Astrocyte of the cerebellum (primary cell): ENCODE measurements around the gene HSCB.
A peak's percentile ranks its signal among the peaks of the same experiment; 100 is the strongest.
"Not testable (repeated sequence)": the region's sequence is repeated elsewhere in the genome, so short reads cannot be mapped to it uniquely, and the experiment has no call there.

Experiments used
- DNase-seq: peaks from one replicate; pipeline ENCODE4 v3.0.0-alpha.2; 2011; ENCODE audit warnings: low read depth
- H3K4me3 ChIP-seq: 2 replicates; pipeline ENCODE4 v1.5.1; 2011; ENCODE audit warnings: mild to moderate bottlenecking, low read depth, low read length, moderate library complexity
- CTCF ChIP-seq: IDR thresholded peaks from 2 replicates; pipeline ENCODE4 v1.5.1; 2012; ENCODE audit warnings: low read length, low read depth, moderate library complexity, mild to moderate bottlenecking; ENCODE audit errors: missing control alignments
- in situ Hi-C: cut with HindIII; loops from 2 replicates; pipeline ENCODE4 v1.10.0; 2017; ENCODE audit warnings: low sequenced_read_pairs

Gene HSCB

GRCh38 chr22:28737701-28738100, 4.1 kb upstream of the HSCB start:
- TF ChIP-seq CTCF: no peak
- DNase-seq: no peak
- in situ Hi-C loops: no loop called here
- H3K4me3 ChIP-seq: no peak overlapping the region

GRCh38 chr22:28738876-28739275, 3.0 kb upstream of the HSCB start:
- DNase-seq, H3K4me3 ChIP-seq, in situ Hi-C loops: not testable (repeated sequence)

GRCh38 chr22:28741200-28741784, 547 bp upstream of the HSCB start:
- peak overlapping the region; percentile 94 for H3K4me3 ChIP-seq
- in situ Hi-C loops: no loop called here
- no peak for TF ChIP-seq CTCF
- DNase-seq: no peak

GRCh38 chr22:28742562-28742962, 723 bp downstream of the HSCB start:
- DNase-seq: no peak
- no peak for TF ChIP-seq CTCF
- in situ Hi-C loops: no loop called here

GRCh38 chr22:28743852-28744251, 2.0 kb downstream of the HSCB start:
- in situ Hi-C loops: no loop called here
- no peak for TF ChIP-seq CTCF
- no peak for DNase-seq
- H3K4me3 ChIP-seq: no peak overlapping the region

More at GRCh38 chr22:28742562-28742962, 723 bp downstream of the HSCB start:
- H3K4me3 ChIP-seq: peak overlapping the region; percentile 94

- in situ Hi-C loops: no loop called here
- no peak overlapping the region for H3K4me3 ChIP-seq
- TF ChIP-seq CTCF: no peak
- DNase-seq: peak; percentile 65
Measured at GRCh38 chr22:28750471-28750881, 8.6 kb downstream of the HSCB start.

- in situ Hi-C loops: not testable (repeated sequence)
Measured at GRCh38 chr22:28754512-28754911, 12.7 kb downstream of the HSCB start.

GRCh38 chr22:28759861-28760560, 18.2 kb downstream of the HSCB start:
- in situ Hi-C loops: no loop called here
- H3K4me3 ChIP-seq: no peak overlapping the region
- no peak for TF ChIP-seq CTCF
- no peak for DNase-seq

More at GRCh38 chr22:28754512-28754911, 12.7 kb downstream of the HSCB start:
- not testable (repeated sequence) for DNase-seq, H3K4me3 ChIP-seq
